Measurements from ENCODE around the gene SLC7A8. TPM values are rescaled to one million over a fixed set of nuclear protein-coding genes. Genes with fewer than 3 reads are reported as not detected.

The SLC7A8 gene
- total RNA-seq, 2 experiments from 2014 or later, result 0.83 to 1.7 TPM

DNA sequence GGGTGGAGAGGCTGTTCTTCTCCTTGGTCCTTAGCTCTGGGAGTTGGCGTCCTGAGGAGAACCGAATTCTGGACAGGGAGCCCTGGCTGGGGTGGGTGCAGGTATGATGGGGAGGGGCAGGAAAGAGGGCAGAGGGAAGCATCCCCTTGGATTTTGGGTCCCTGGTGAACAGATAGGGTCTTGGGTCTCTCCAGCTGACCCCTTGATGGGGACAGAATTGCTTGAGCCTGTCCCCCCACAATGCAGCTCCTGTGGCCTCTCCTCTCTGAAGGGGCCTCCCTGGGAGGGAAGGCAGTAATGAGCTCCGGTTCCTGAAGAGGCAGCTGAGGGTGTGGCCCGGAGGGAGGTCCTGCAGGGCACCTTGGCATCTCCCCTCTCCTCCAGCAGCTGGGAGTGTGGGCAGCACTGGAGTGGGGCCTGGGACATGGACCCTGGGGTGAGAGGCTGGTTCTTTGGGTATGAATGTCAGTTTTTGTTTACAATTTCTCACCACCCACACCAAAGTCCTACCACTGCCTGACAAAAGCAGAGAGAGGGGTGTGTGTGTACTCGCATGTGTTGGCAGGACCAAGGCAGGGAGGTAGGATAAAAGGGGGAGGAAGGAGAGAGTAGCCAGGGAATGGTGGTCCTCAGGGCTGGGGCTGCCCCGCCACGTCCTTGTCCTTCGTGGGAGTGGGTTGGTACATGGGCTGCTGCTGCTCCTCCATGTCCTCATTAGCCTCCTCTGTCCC is 56.7 kb downstream of the SLC7A8 start:
- H3K4me1 Mint-ChIP-seq (ENCODE audit: low read depth), result peaks cover 7% of the 10 kb centered on the region
- intact Hi-C loops (cut with micrococcal nuclease), result no loop called here
- CTCF ChIA-PET, result interaction anchor here (0.6 to 5.0 kb wide), 2 partner anchors 60 to 157 kb away, joined by 5 to 24 read pairs; no protein-coding TSS in a partner anchor

DNA sequence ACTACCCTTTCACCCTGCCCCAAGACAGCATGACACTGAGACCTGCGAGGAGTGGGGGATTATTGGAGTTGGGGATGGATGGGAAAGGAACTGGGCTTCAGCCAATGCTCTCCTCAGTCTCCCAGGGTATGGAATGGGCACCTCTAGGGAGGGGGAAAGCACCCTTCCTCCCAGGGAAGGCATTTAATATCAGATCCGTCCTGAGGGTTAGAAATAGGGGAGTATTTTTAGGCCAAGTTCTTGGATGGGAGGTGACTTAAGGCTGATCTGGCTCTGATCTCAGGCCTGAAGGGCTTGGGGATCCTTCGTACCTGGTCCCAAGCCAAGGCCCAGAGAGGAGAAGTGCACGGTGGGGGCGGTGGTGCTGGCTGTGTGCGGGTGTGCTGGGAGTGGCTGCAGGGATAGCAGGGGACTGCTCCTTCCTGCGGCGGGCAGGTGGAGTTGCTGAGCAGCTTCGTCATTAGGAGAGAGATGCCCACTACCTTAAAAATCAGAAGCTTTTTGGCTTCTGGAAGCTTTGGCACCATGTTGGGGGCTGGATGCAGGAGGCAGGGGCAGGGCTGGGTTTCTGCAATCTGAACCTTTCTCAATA is 57.4 kb downstream of the SLC7A8 start:
- intact Hi-C loops (cut with micrococcal nuclease), result no loop called here
- H3K9me3 Mint-ChIP-seq, result no peaks in the 10 kb centered on the region
- peaks cover 2% of the 10 kb centered on the region for H3K27me3 Mint-ChIP-seq
- H3K27ac Mint-ChIP-seq, result no peak overlapping the region
- ChIA-PET CTCF (interaction anchor here (5.0 kb wide), 1 partner anchor 61 kb away, joined by 24 read pairs; no protein-coding TSS in a partner anchor), POLR2A (no interaction called here)
- H3K36me3 Mint-ChIP-seq, result no peaks in the 10 kb centered on the region
- H3K4me1 Mint-ChIP-seq (ENCODE audit: low read depth), result peaks cover 12% of the 10 kb centered on the region
- no peak for DNase-seq
- no peak overlapping the region for H3K4me3 Mint-ChIP-seq

More for the DNA sequence above, 56.7 kb downstream of the SLC7A8 start:
- Mint-ChIP-seq H3K9me3 (no peaks in the 10 kb centered on the region), H3K36me3 (no peaks in the 10 kb centered on the region), H3K27ac (no peak overlapping the region), H3K27me3 (peaks cover 3% of the 10 kb centered on the region), H3K4me3 (no peak overlapping the region)
- POLR2A ChIA-PET, result no interaction called here
- no peak for DNase-seq

DNA sequence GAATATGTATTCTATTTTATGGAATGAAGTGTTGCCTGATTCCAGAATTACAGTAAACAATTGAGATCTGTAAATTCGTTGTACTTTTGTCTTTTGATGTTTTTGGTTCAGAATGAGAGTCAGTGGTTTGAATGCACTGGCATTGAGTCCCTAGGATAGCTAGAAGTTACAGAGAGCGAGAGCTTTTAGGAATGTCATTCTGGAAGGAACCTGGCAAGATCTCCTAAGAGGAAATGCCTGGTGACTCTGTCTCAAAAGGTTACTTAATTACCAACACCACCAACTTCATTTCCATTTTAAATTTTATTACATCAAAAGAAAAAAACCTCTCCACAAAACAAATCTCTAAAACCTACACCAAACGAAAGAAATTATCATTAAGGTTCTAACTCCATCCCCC is 58.4 kb downstream of the SLC7A8 start:
- ChIA-PET CTCF (interaction anchor here (1.0 to 5.0 kb wide), 3 partner anchors 57 to 255 kb away, joined by 3 to 24 read pairs (median 5); no protein-coding TSS in a partner anchor), POLR2A (no interaction called here)
- Mint-ChIP-seq H3K27ac (no peak overlapping the region), H3K9me3 (no peaks in the 10 kb centered on the region), H3K4me3 (no peak overlapping the region), H3K36me3 (no peaks in the 10 kb centered on the region), H3K4me1 (ENCODE audit: low read depth) (peaks cover 22% of the 10 kb centered on the region), H3K27me3 (peaks cover 2% of the 10 kb centered on the region)
- intact Hi-C loops (cut with micrococcal nuclease), result no loop called here
- DNase-seq, result no peak

DNA sequence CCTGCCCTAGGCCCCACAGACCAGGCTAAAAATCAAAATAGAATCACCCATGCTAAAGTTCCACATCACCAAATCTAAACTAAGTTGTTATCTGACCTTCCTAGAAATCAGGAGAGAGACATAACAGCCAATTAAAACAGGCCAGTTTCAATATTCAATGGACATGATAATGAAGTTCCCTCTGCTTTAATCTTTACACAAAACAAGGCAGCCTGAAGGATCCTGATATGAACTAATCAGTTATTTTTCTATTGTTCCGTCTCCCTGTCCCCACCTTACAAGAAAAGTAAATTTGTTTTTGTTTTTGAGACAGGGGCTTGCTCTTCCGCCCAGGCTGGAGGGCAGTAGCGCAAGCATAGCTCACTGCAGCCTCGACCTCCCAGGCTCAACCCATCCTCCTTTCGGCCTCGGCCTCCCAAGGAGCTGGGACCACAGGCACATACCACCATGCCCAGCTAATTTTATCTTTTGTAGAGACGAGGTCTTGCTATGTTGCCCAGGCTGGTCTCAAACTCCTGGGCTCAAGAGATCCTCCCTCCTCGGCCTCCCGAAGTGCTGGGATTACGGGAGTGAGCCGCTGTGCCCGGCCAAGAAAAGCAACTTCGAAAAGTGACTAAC is 59.0 kb downstream of the SLC7A8 start:
- ChIA-PET CTCF (interaction anchor here (1.0 to 5.0 kb wide), 5 partner anchors 13 to 256 kb away, joined by 3 to 24 read pairs (median 5); no protein-coding TSS in a partner anchor), POLR2A (no interaction called here)
- H3K36me3 Mint-ChIP-seq, result no peaks in the 10 kb centered on the region
- no peak for DNase-seq
- no peaks in the 10 kb centered on the region for H3K9me3 Mint-ChIP-seq
- H3K4me1 Mint-ChIP-seq (ENCODE audit: low read depth), result peaks cover 27% of the 10 kb centered on the region
- no peak overlapping the region for H3K4me3 Mint-ChIP-seq
- no peak overlapping the region for H3K27ac Mint-ChIP-seq
- H3K27me3 Mint-ChIP-seq, result peaks cover 2% of the 10 kb centered on the region
- intact Hi-C loops (cut with micrococcal nuclease), result no loop called here

DNA sequence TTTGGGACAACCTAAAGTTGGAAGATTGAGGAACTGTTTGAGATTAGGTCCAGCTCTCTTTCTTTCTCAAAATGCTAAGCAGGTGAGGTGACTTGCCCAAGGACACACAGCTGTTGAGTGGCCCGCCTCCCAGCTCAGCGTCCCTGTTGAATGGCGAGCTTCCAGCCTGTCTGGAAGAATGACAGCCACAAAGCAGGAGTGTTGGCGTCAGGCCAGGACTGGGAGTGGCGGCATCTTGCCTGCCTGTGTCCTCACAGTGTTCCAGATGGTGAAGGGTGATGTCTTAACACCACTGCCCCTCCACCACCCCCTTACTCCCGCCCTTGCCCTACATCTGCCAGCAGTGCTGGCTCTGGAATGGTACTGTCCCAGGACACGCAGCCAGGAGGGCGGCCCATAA is 60.0 kb downstream of the SLC7A8 start:
- POLR2A ChIA-PET, result no interaction called here
- Mint-ChIP-seq H3K4me1 (ENCODE audit: low read depth) (peaks cover 34% of the 10 kb centered on the region), H3K27ac (no peak overlapping the region)

DNA sequence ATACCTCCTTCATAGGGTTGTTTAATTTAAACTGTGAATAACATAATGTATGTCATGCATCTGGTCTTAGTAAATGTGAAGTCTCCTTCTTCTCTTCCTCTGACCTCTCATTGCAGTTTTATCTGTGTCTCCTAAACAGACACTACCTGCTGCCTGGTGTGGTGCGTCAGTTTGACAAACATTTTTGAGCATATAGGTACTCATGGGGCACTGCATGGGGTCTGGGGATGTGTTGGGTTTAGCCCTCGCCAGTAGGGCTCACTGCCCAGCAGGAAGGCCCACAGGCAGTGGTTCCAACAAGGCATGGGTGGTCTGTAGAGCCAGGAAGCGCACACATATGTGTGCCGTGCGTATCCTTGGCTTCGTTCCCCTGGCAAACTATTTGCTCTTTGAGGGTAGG is 61.4 kb downstream of the SLC7A8 start:
- H3K9me3 Mint-ChIP-seq, result no peaks in the 10 kb centered on the region
- ChIA-PET CTCF (interaction anchor here (0.9 to 5.0 kb wide), 22 partner anchors 8 to 258 kb away, joined by 3 to 223 read pairs (median 24); partner anchors contain the start of genes ACIN1, C14orf119, HOMEZ and PABPN1), POLR2A (interaction anchor here (1.8 kb wide), 1 partner anchor 200 kb away, joined by 9 read pairs; the partner anchor contains the start of gene PABPN1)
- H3K27ac Mint-ChIP-seq, result no peak overlapping the region
- intact Hi-C loops (cut with micrococcal nuclease), result no loop called here
- no peaks in the 10 kb centered on the region for H3K27me3 Mint-ChIP-seq
- no peaks in the 10 kb centered on the region for H3K36me3 Mint-ChIP-seq
- DNase-seq, result no peak
- no peak overlapping the region for H3K4me3 Mint-ChIP-seq
- H3K4me1 Mint-ChIP-seq (ENCODE audit: low read depth), result peaks cover 32% of the 10 kb centered on the region

More for the DNA sequence above, 60.0 kb downstream of the SLC7A8 start:
- Mint-ChIP-seq H3K36me3 (no peaks in the 10 kb centered on the region), H3K27me3 (no peaks in the 10 kb centered on the region), H3K9me3 (no peaks in the 10 kb centered on the region), H3K4me3 (no peak overlapping the region)
- CTCF ChIA-PET, result interaction anchor here (1.3 to 5.0 kb wide), 3 partner anchors 12 to 177 kb away, joined by 3 to 24 read pairs (median 3); no protein-coding TSS in a partner anchor
- intact Hi-C loops (cut with micrococcal nuclease), result no loop called here
- no peak for DNase-seq

DNA sequence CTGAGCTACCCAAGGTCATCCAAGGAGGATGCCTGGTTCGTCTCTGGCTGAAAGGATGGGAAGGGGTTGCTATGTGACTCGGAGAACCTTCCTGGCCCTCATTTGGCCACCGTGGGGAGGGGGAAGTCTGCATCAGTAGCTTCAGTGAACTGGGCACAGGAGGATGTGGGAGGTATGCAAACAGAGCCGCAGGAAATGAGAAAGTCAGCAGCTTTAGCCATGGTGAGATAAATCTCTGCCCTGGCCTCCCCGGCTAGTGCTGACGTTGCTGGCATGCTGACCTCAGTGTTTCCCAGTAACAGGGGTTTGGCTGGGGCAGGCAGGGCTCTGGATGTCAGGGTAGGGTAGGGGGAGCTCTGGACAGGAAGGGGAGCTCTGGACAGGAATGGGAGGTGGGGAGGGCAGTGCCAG is 62.1 kb downstream of the SLC7A8 start:
- Mint-ChIP-seq H3K27ac (peak overlapping the region; percentile 58), H3K4me3 (no peak overlapping the region), H3K27me3 (no peaks in the 10 kb centered on the region), H3K36me3 (no peaks in the 10 kb centered on the region), H3K4me1 (ENCODE audit: low read depth) (peaks cover 32% of the 10 kb centered on the region), H3K9me3 (no peaks in the 10 kb centered on the region)
- ChIA-PET CTCF (interaction anchor here (0.7 to 4.1 kb wide), 52 partner anchors 9 to 268 kb away, joined by 3 to 223 read pairs (median 6); partner anchors contain the start of genes ACIN1, C14orf119, HOMEZ and PABPN1), POLR2A (interaction anchor here (0.8 to 1.8 kb wide), 2 partner anchors 26 to 201 kb away, joined by 3 to 9 read pairs; partner anchors contain the start of genes ACIN1, C14orf119 and PABPN1)
- DNase-seq, result peak; percentile 30
- intact Hi-C loops (cut with micrococcal nuclease), result no loop called here

DNA sequence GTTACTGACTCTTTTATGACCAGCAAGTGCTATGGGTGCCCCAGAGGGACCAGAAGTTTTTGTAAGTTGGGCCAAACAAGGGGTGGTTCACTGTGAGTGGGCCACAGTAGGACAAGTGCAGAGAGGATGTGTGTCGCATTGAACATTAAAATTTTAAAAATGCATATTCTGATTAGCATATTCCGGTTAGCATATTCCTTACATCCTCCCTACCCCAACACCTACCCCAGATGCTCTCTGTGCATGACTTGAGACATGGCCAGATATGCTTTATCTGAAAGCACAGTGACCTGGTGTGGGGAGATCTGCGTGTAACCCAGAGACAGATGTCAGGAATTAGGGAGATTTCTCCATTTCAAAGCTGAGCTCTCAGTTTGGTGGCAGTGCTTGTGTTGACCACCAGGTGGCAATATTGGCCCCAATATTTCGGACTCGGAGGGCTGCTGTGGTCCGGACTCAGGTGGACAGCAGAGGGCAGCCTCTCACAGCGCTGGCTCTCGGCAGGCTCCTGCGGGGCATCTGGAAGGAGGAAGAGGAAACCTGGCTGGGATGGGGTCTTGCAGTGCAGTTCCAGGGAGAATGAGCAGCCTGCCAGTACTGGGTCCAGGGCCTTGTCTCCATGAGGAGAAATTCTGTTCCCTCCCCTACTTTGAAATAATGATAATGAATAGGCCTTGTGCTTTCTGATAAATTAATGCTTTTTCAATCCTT is 62.8 kb downstream of the SLC7A8 start:
- intact Hi-C loops (cut with micrococcal nuclease), result loop anchor here (1.0 kb wide), 3 partner anchors 63 to 179 kb away; partner anchors contain the start of gene SLC7A8

DNA sequence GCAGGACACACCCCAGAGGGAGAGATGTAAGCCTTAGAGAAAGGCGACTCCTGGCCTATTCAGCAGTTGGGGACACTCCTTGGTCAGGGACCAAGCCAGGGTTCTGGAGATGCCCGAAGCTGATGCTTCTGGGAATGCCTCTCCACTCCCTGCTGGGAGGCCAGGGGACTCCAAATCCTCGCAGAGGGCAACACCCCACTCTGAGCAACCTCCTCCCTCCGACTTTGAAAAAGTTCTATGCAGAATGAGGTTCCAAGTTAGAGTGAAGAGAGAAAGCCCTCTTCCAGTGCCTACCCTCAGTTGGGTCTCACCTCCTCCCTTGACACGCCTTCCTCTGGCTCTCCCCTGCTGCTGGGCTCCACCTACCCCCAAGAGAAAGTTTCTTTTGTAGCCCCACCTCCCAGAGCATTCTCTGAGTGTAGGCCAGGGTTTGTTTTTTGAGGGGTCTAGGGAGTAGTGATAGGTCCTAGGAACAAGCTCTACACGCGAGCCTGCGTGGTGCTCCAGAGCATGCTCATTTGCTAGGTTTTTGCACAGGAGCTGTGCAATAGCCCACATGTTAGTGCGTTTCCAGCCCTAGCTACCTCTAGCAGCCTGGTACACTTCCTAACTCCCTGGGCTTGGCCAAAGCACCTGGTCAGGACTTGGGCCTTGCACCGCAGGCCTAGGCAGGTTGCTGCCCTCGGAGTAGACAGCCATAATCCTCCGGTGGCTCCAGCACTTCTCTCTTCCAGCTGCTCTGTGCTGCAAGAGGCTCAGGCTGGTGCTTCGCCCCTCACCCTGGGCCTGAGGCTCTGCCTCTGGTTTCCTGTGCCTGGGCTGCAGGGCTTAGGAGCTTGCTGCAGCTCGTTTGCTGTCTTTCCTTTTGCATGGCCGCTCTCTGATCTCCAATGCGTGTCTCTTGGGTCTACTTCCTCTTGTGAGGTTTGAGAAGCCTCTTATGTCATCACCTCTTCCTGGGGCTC is 63.8 kb downstream of the SLC7A8 start:
- CTCF ChIA-PET, result interaction anchor here (0.6 to 4.1 kb wide), 21 partner anchors 8 to 273 kb away, joined by 3 to 223 read pairs (median 14); partner anchors contain the start of genes C14orf119, PABPN1, PPP1R3E and SLC7A8
- intact Hi-C loops (cut with micrococcal nuclease), result loop anchor here (1.0 kb wide), 3 partner anchors 64 to 180 kb away; partner anchors contain the start of gene SLC7A8

More for the DNA sequence above, 62.8 kb downstream of the SLC7A8 start:
- ChIA-PET POLR2A (interaction anchor here (0.8 to 1.8 kb wide), 3 partner anchors 26 to 201 kb away, joined by 3 to 9 read pairs (median 8); partner anchors contain the start of genes ACIN1, C14orf119 and PABPN1), CTCF (interaction anchor here (0.6 to 4.1 kb wide), 72 partner anchors 9 to 272 kb away, joined by 3 to 223 read pairs (median 5); partner anchors contain the start of genes ACIN1, C14orf119, HOMEZ and LRP10)
- Mint-ChIP-seq H3K4me1 (ENCODE audit: low read depth) (peaks cover 32% of the 10 kb centered on the region), H3K9me3 (no peaks in the 10 kb centered on the region), H3K27ac (peak overlapping the region; percentile 58), H3K4me3 (peak overlapping the region; percentile 9), H3K36me3 (no peaks in the 10 kb centered on the region), H3K27me3 (no peaks in the 10 kb centered on the region)
- DNase-seq, result peak; percentile 90

More for the DNA sequence above, 63.8 kb downstream of the SLC7A8 start:
- H3K4me1 Mint-ChIP-seq (ENCODE audit: low read depth), result peaks cover 38% of the 10 kb centered on the region
- no peaks in the 10 kb centered on the region for H3K36me3 Mint-ChIP-seq
- POLR2A ChIA-PET, result interaction anchor here (1.6 kb wide), 1 partner anchor 25 kb away, joined by 8 read pairs; the partner anchor contains the start of genes ACIN1 and C14orf119
- no peak overlapping the region for H3K4me3 Mint-ChIP-seq
- peaks cover 2% of the 10 kb centered on the region for H3K27me3 Mint-ChIP-seq
- DNase-seq, result peak; percentile 35
- H3K27ac Mint-ChIP-seq, result peak overlapping the region; percentile 58
- no peaks in the 10 kb centered on the region for H3K9me3 Mint-ChIP-seq

Data from activated CD4-positive, alpha-beta memory T cell treated with anti-CD3 and anti-CD28 coated beads for 36 hours (primary cell).